GM18858 (cell line): ENCODE results near the gene KLHL8.

ENCODE experiments used
- ATAC-seq: cut with Tn5 transposase; IDR thresholded peaks from one replicate; pipeline ENCODE4 v1.9.1; 2021; ENCODE audit not compliant: unreplicated experiment

KLHL8 gene

GRCh38 chr4:87126056-87126455, 94.4 kb downstream of the KLHL8 start:
- no peak for ATAC-seq

DNA sequence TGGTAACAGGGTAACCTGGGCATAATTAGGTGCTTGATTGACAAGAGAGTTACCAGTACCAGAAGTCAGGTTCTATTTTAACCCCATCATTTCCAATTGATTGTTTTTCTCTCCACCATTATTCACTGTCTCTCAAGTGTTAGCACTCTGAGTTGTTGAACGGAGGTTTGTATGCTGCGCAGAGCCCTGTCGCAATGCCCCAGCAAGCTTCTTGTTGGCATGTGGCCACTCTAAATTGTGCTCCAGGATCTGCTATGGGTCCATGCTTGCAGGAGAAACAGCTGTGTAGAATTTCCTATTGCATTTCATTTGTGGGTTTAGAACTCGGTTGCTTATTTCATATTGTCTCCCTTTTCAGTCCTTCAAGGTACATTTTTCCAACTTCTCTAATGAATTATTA, 98.2 kb downstream of the KLHL8 start:
- no peak for ATAC-seq

- no peak for ATAC-seq
These were observed 98.9 kb downstream of the KLHL8 start for GRCh38 chr4:87121341-87122065.

DNA sequence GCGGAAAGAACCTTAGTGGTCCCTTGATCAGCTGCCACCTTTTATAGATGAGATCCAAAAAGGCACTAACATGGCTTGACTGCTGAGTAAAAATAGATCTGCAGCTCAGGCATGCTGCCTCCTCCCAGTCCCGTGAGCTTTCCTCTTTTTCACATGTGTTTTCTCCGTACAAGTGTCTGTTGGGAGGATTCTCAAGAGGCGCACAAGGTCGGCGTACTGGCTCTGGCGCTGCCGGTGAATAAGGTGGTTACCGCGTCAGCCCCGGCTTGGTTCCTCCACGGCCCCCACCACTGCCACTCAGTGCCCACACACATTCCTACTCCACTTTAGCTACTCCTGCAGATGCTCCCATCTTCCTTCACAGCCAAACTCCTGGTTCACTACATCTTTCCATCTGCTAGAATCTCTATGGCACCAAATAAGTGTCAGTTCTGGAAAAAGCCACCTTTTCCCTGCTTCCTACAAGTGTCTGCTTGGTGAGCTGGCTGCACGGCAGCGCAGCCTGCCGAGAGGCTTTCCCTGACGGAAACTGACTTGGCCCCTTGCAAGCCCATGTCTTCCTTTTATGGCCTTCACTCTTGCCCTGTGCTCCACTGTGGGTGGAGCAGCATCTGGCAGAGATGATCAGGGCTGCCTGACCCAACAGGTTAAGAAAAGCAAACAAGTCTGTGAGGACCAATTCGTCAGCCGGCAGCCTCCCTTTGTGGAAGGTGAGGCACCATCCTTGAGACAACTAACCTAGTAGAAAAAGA, 99.8 kb downstream of the KLHL8 start:
- ATAC-seq = no peak

DNA sequence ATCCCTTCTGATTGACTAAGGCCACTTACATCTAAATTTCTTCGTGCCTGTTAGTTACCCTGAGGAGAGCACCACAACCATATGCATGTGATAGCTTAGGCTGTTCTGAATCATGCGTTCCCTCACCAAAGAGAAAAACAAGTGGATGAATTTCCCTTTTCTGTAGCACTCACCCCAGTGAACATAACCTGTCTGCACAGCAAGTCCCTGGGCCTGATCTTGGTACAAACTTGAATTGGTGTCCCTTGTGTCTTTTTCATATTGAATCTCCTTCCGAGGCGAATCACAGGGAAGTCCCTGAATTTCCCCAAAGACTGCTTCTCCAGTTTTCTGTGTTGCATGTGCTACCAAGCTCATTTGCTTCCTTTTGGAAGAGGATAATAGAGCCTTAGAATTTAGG, 100.4 kb downstream of the KLHL8 start:
- ATAC-seq = no peak

GRCh38 chr4:87118826-87119225, 101.6 kb downstream of the KLHL8 start:
- no peak for ATAC-seq

GRCh38 chr4:87118421-87118820, 102.0 kb downstream of the KLHL8 start:
- no peak for ATAC-seq

- ATAC-seq = no peak
These were observed 102.7 kb downstream of the KLHL8 start for GRCh38 chr4:87117732-87118075.

- no peak for ATAC-seq
These were observed 103.2 kb downstream of the KLHL8 start for GRCh38 chr4:87117051-87117731.

- ATAC-seq = no peak
These were observed 104.2 kb downstream of the KLHL8 start for GRCh38 chr4:87116231-87116630.

DNA sequence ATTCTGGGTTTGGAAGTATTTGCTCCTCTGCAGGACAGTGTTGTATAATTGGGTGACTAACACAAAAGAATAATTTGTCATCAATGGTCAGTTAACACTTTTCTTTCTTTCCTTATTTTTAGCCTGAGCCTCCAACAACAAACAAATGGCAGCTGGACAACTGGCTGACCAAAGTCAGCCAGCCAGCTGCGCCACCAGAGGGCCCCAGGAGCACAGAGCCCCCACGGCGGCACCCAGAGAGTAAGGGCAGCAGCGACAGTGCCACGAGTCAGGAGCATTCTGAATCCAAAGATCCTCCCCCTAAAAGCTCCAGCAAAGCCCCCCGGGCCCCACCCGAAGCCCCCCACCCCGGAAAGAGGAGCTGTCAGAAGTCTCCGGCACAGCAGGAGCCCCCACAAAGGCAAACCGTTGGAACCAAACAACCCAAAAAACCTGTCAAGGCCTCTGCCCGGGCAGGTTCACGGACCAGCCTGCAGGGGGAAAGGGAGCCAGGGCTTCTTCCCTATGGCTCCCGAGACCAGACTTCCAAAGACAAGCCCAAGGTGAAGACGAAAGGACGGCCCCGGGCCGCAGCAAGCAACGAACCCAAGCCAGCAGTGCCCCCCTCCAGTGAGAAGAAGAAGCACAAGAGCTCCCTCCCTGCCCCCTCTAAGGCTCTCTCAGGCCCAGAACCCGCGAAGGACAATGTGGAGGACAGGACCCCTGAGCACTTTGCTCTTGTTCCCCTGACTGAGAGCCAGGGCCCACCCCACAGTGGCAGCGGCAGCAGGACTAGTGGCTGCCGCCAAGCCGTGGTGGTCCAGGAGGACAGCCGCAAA, 106.0 kb downstream of the KLHL8 start:
- ATAC-seq = no peak

GRCh38 chr4:87112063-87112462, 108.4 kb downstream of the KLHL8 start:
- no peak for ATAC-seq
